Measurements from ENCODE around the gene MMP10. TPM values are rescaled to one million over a fixed set of nuclear protein-coding genes. Genes with fewer than 3 reads are reported as not detected.

Gene MMP10
- total and polyA plus RNA-seq, 2 experiments from 2014 or later: 0.10 TPM; not detected in 1

GRCh38 chr11:102792604-102793003 lies 12.2 kb upstream of the MMP10 start:
- H3K4me3 Mint-ChIP-seq: no peak overlapping the region
- TF ChIP-seq POLR2AphosphoS5 (IDR thresholded peaks at IDR 0.05; ENCODE audit: low read depth) (no peak), NANOG (IDR thresholded peaks at IDR 0.05; ENCODE audit: borderline replicate concordance) (no peak), ZNF331 (CRISPR knock-in tag; IDR thresholded peaks at IDR 0.05; ENCODE audit: low read depth) (no peak), EZH2 (IDR thresholded peaks at IDR 0.05; ENCODE audit: low read depth, unreplicated experiment) (no peak), CREB1 (CRISPR knock-in tag; IDR thresholded peaks at IDR 0.05; ENCODE audit: low read depth) (no peak), EZH2phosphoT487 (IDR thresholded peaks at IDR 0.05; ENCODE audit: unreplicated experiment) (no peak), STAT1 (IDR thresholded peaks at IDR 0.05; ENCODE audit: unreplicated experiment) (no peak), ZNF114 (CRISPR knock-in tag; IDR thresholded peaks at IDR 0.05) (no peak), ZNF462 (CRISPR knock-in tag; IDR thresholded peaks at IDR 0.05) (no peak), JUNB (IDR thresholded peaks at IDR 0.05; ENCODE audit: unreplicated experiment) (no peak)
- TF ChIP-seq, protein P1, sequence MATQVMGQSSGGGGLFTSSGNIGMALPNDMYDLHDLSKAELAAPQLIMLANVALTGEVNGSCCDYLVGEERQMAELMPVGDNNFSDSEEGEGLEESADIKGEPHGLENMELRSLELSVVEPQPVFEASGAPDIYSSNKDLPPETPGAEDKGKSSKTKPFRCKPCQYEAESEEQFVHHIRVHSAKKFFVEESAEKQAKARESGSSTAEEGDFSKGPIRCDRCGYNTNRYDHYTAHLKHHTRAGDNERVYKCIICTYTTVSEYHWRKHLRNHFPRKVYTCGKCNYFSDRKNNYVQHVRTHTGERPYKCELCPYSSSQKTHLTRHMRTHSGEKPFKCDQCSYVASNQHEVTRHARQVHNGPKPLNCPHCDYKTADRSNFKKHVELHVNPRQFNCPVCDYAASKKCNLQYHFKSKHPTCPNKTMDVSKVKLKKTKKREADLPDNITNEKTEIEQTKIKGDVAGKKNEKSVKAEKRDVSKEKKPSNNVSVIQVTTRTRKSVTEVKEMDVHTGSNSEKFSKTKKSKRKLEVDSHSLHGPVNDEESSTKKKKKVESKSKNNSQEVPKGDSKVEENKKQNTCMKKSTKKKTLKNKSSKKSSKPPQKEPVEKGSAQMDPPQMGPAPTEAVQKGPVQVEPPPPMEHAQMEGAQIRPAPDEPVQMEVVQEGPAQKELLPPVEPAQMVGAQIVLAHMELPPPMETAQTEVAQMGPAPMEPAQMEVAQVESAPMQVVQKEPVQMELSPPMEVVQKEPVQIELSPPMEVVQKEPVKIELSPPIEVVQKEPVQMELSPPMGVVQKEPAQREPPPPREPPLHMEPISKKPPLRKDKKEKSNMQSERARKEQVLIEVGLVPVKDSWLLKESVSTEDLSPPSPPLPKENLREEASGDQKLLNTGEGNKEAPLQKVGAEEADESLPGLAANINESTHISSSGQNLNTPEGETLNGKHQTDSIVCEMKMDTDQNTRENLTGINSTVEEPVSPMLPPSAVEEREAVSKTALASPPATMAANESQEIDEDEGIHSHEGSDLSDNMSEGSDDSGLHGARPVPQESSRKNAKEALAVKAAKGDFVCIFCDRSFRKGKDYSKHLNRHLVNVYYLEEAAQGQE (IDR thresholded peaks at IDR 0.05; ENCODE audit: unreplicated experiment): no peak
- TF ChIP-seq, protein P2, sequence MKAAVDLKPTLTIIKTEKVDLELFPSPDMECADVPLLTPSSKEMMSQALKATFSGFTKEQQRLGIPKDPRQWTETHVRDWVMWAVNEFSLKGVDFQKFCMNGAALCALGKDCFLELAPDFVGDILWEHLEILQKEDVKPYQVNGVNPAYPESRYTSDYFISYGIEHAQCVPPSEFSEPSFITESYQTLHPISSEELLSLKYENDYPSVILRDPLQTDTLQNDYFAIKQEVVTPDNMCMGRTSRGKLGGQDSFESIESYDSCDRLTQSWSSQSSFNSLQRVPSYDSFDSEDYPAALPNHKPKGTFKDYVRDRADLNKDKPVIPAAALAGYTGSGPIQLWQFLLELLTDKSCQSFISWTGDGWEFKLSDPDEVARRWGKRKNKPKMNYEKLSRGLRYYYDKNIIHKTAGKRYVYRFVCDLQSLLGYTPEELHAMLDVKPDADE (IDR thresholded peaks at IDR 0.05): no peak
- TF ChIP-seq, protein P3, sequence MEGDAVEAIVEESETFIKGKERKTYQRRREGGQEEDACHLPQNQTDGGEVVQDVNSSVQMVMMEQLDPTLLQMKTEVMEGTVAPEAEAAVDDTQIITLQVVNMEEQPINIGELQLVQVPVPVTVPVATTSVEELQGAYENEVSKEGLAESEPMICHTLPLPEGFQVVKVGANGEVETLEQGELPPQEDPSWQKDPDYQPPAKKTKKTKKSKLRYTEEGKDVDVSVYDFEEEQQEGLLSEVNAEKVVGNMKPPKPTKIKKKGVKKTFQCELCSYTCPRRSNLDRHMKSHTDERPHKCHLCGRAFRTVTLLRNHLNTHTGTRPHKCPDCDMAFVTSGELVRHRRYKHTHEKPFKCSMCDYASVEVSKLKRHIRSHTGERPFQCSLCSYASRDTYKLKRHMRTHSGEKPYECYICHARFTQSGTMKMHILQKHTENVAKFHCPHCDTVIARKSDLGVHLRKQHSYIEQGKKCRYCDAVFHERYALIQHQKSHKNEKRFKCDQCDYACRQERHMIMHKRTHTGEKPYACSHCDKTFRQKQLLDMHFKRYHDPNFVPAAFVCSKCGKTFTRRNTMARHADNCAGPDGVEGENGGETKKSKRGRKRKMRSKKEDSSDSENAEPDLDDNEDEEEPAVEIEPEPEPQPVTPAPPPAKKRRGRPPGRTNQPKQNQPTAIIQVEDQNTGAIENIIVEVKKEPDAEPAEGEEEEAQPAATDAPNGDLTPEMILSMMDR (conservative IDR thresholded peaks at IDR 0.05; ENCODE audit: low read depth in 2 of 2): no peak
- DNase-seq (ENCODE audit: low spot score) (no peak), ATAC-seq (no peak)
- peaks cover 2% of the 10 kb centered on the region; the same call in 1 of the 3 replicates for H3K4me1 Mint-ChIP-seq
- Histone ChIP-seq H3K4me3 (no peak overlapping the region), H3K27ac (ENCODE audit: low read depth) (no peak overlapping the region), H3K4me2 (no peak overlapping the region), H3K9me2 (ENCODE audit: insufficient read depth) (no peaks in the 10 kb centered on the region), H3K79me2 (replicated peaks; ENCODE audit: insufficient read depth) (no peaks in the 10 kb centered on the region), H3K36me3 (ENCODE audit: insufficient read depth) (no peaks in the 10 kb centered on the region), H3K4me1 (ENCODE audit: insufficient read depth) (no peaks in the 10 kb centered on the region), H3K27me3 (ENCODE audit: insufficient read depth) (no peaks in the 10 kb centered on the region), H2AFZ (no peak overlapping the region), H4K20me1 (replicated peaks; ENCODE audit: insufficient read depth) (no peaks in the 10 kb centered on the region), H3F3A (replicated peaks; ENCODE audit: low read depth) (no peaks in the 10 kb centered on the region)
- H3K9me3 Mint-ChIP-seq: no peaks in the 10 kb centered on the region
- H3K27ac Mint-ChIP-seq: no peak overlapping the region
- no peaks in the 10 kb centered on the region for H3K36me3 Mint-ChIP-seq (ENCODE audit: low read depth)
- H3K27me3 Mint-ChIP-seq (ENCODE audit: insufficient read depth, low read depth, poor library complexity): no peaks in the 10 kb centered on the region

All from GM23338 (cell line).